ENCODE results near the gene PROSER2.
"Not testable (repeated sequence)": the region's sequence is repeated elsewhere in the genome, so short reads cannot be mapped to it uniquely, and the experiment has no call there.

Gene PROSER2

GRCh38 chr10:11886851-11887250 is 63.7 kb downstream of the PROSER2 start:
- no peak for DNase-seq

- no peak for DNase-seq
Observed at GRCh38 chr10:11887381-11888227, 64.4 kb downstream of the PROSER2 start.

DNA sequence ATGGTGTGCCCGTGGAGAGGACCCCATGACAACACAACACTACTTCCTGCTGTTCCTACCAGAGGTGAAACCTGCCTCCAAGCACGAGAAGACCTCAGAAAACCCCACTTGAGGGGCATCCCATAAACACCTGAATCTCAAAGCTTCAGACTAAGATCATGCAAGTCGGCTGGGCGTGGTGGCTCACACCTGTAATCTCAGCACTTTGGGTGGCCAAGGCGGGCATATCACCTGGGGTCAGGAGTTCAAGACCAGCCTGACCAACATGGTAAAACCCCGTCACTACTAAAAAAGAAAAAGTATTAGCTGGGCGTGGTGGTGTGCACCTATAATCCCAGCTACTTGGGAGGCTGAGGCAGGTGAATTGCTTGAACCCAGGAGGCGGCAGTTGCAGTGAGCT is 66.1 kb downstream of the PROSER2 start:
- not testable (repeated sequence) for DNase-seq

GRCh38 chr10:11891776-11892486 is 68.8 kb downstream of the PROSER2 start:
- DNase-seq: no peak

GRCh38 chr10:11893749-11894278 is 70.7 kb downstream of the PROSER2 start:
- DNase-seq: no peak

- DNase-seq: no peak
Observed at GRCh38 chr10:11894381-11895107, 71.4 kb downstream of the PROSER2 start.

DNA sequence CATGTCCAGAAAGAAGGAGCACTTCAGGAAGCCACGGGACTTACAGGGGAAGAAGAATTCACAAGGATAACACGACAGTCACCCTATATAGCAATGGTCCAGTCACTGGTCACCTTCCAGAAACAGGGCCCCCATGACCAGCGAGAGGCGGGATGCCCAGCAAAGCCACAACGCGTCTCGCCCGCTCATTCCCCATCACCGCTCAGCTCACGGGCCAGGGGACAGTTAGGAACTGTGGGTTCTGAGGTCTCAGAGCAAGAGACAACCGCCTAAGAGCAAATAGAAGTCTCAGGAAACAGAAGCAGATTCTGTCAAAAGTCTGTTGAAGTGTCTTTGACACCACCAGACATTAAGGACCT is 71.9 kb downstream of the PROSER2 start:
- DNase-seq: no peak

GRCh38 chr10:11895598-11895997 is 72.4 kb downstream of the PROSER2 start:
- DNase-seq: no peak

DNA sequence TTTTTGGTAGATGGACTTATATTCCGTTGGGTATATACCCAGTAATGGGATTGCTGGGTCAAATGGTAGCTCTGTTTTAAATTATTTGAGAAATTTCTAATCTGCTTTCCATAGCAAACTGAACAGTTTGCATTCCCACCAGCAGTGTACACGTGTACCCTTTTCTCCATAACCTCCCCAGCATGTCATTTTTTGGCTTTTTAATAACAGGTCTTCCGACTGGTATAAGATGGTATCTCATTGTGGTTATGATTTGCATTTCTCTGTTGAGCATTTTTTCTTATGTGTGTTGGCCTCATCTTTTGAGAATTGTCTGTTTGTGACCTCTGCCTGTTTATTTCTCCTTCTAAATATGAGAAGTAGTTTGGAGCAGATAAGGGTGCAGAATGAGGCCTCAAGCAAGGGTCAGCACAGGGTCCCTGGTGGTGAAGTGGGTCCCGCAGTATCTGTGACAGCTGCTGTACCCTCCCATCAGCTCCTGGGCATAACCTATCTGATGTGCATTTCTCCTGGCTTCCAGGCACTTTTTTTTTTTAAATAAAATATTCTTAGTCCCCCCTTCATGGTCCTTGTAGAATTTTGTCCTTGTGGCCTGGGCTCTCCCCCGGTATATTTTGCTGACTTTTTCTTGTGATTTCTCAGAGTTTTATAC is 73.5 kb downstream of the PROSER2 start:
- no peak for DNase-seq

GRCh38 chr10:11898033-11898371 is 74.8 kb downstream of the PROSER2 start:
- DNase-seq: no peak

DNA sequence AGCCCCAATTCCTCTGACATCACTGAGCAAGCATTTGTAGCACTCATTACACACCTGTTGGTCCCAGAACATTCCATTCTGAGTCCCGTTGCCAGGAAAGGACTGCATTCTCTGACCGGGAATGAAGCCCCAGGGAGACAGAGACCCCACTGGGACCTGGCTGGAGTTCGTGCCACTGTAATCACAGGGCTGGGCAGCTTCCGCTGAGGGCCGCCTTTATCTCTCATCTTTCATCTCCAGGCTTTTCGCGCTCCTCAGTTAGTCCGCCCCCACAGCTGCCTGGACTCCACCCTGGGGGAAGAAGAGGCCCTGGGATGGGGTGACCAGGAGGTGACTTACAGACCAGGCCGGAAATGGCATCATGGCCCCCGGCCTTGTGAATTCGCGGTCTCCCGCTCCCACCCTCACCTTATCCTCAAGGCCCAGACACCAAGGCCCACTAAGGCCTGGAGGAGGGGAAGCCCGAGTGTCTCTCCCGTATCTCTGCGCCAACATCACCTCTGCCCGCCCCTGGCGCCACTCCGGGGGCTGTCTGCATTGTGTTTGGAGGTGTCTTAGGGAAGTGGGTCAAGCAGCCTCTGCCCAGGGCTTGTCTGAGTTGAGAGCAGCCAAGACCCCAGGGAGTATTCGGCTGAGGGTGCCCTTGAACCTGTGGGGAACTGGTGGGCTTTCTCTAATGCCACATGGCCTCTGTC is 75.4 kb downstream of the PROSER2 start:
- DNase-seq: no peak

- DNase-seq: no peak
Observed at GRCh38 chr10:11899067-11899876, 76.1 kb downstream of the PROSER2 start.

DNA sequence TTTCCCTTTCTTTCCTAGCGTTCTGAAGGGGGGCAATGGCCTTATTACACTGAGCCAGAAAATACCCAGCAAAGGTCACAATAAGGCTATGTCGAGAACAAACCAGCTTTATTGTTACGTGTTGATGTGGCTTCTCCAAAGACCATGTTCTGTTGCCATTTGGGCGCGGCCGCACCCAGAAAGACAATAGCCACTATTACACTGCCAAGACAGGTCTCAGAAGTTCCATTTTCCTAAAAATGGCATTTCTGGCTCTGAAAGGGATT is 77.8 kb downstream of the PROSER2 start:
- DNase-seq: no peak

DNA sequence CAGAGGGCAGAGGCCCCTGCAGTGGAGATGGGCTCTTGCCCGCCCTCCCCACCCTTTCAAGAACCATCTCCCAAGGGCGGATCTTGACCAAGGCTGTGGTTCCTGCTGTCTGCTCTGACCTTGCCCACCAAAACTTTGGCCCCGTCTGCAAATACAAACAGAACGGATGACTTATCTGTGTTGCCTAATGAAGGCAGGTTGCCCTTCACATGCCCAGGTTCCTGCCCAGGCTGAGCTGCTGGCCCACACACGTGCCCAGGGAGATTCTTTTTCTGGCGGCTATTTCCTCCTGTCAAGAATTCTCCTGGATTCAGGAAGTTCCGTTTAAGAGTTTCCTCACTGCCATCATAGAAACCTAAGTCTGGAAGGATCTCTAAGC is 78.3 kb downstream of the PROSER2 start:
- DNase-seq: no peak

- no peak for DNase-seq
Observed at GRCh38 chr10:11901833-11902475, 78.8 kb downstream of the PROSER2 start.

- DNase-seq: no peak
Observed at GRCh38 chr10:11902646-11903045, 79.5 kb downstream of the PROSER2 start.

DNA sequence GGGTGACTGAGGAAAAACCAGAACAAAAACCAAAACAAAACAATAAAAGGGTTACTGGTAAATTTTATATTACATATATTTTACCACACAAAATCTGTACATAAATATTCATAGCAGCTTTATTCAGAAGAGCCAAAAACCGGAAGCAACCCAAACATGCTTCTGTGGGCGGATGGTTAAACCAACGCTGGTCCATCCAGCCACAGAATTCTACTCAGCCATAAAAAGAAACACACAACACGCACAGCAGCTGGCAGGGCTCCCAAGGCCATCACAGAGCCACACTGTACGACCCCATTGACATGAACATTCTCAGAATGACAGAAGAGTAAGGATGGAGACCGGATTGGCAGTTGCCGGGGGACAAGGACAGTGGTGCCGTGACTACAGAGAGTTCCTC is 83.6 kb downstream of the PROSER2 start:
- DNase-seq: no peak

GRCh38 chr10:11907914-11908313 is 84.8 kb downstream of the PROSER2 start:
- no peak for DNase-seq

DNA sequence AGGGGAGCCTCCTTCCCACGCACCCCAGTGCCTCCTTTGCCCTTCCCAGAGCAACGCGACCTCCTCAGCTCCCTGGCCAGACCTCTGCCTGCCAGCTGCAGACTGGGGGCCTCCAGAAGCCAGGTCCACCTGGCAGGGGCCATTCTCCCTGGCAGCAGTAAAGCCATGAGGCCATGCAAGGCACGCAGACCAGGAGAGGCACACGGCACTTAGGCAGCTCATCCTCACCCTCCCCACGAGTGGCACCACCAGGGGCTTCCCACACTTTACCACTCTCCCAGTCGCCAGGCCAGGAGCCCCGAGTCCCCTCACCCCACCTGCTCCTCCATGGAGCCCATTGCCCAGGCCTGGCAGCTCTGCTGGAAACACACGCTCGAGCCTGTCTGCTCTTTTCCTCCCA is 85.4 kb downstream of the PROSER2 start:
- no peak for DNase-seq

DNA sequence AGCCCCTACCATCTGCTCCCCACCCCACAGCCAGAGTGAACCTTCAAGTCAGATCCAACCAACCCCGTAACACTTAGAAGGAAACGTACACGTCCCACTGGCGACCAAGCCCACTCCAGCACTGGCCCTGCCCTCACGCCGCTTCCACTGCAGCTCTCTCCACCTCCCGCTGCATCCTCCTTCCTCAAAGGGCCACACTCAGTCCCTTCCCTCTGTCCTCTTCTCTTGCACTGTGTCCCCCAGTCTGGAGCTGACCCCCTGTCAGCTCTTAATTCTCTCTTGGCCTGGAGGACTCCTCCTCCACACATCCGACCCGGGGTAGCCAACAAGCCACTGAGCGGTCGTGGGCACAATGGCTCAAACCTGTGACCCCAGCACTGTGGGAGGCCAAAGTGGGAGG is 85.8 kb downstream of the PROSER2 start:
- DNase-seq: no peak

GRCh38 chr10:11909618-11910017 is 86.5 kb downstream of the PROSER2 start:
- DNase-seq: no peak
